ACHN (cell line): ENCODE results near the gene C5AR2.
"Not testable (repeated sequence)": the region's sequence is repeated elsewhere in the genome, so short reads cannot be mapped to it uniquely, and the experiment has no call there.

ENCODE experiments used
- DNase-seq: peaks from one replicate; pipeline ENCODE4 v3.0.0-alpha.2; 2015
- in situ Hi-C: cut with HindIII; loops from 2 replicates; pipeline ENCODE4 v1.10.0; 2017; ENCODE audit warnings: low sequenced_read_pairs, low pct_ligation_motif_present, low pct_unique_long_range_greater_than_20kb

Gene C5AR2

DNA sequence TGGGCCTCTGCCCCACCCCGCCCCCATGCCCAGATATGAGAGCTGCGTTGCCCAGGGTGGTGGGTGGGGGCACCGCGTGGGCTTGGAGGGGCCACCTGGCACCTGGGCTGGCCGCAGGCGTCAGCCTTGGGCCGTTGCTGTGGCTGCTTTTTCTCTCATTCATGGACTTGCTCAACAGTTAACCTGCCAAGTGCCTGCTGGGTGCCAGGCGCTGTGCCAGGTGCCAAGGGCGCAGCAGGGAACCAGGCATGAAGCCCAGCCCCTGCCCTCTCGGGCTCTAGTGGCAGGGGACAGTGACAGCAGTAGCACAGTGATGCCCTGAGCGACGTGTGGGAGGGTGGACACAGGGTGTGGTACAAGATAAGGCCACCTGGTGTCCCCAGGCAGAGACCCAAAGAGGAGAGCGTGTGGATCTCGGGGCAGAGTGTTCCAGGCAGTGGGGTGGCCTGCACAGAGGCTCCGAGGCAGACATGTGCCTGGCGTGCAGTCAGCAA is 45.3 kb downstream of the C5AR2 start:
- in situ Hi-C loops = no loop called here

DNA sequence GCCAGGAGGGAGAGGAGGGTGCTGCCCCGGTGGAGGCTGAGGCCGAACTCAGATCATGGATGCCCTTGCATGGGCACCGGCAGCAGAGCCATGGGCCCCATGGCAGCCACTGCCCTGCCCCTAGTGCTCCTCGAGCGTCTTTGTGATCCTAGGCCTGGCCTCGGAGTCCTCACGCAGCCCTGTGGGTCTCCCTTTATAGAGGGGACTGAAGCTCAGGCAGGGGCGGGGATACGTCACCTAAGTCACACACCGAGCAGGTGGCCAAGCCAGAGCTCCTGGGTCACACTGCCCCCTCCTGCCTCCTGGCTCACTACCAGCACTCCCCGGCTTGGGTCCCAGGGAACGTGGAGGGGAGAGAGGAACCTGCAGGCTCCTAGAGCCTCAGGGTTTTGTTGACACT is 45.8 kb downstream of the C5AR2 start:
- in situ Hi-C loops = no loop called here
- DNase-seq = no peak

More for the DNA sequence above, 45.3 kb downstream of the C5AR2 start:
- DNase-seq = no peak

DNA sequence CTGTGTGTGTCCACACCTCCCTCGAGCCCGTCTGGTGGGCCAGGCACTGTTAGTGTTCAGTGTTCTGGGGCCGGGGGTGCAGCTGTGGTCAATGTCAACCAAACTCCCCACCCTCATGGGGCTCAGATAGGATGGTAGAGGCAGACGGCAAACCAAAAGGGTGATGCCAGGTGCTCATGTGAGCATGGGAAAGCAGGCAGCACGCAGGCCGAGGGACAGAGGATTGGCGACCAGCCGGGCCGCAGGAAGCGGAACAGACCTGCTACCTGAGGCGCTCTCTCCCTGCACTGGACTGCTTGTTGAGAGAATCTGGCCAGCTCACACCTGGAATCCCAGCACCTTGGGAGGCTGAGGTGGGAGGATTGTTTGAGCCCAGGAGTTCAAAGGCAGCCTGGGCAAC is 46.3 kb downstream of the C5AR2 start:
- no peak for DNase-seq
- in situ Hi-C loops = no loop called here

DNA sequence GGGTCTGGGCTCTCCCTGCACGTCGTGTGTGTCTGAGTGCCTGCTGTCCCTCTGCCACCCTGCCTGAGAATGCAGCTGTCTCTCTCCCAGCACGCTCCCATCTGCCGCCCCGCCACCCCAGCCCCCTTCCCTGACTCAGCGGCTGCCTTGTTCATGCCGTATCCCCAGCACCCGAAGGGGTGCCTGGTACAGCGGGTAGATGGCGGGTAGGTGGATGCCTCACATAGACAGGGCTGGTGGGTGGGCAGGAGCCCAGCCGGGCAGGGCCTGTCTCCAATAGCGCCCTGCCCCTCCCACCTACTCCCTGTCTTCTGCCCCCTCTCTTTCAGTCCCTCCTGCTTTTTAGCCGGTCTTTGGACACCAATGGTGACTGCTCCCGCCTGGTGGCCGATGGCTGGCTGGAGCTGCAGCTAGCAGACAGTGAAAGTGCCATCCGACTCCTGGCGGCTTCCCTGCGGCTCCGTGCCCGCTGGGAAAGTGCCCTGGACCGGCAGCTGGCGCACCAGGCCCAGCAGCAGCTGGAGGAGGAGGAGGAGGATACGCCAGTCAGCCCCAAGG is 47.5 kb downstream of the C5AR2 start:
- in situ Hi-C loops = no loop called here
- no peak for DNase-seq

DNA sequence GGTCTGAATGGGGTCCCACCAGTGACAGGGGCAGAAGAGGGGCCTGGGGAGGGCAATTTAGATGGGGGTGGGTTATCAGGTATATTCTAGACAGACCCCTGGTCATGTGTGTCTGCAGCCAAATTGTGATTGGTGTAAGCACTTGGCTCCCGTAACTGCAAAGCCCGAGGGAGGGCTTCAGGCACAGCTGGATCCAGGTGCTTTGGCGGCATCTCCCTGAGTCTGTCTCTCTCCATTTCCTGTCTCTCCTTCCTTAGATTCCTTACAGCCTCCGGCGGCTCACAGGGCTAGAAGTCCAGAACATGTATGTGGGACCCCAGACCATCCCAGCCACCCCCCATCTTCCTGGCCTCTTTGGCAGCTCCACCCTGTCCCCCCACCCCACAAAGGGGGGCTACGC is 48.6 kb downstream of the C5AR2 start:
- in situ Hi-C loops = no loop called here
- no peak for DNase-seq

DNA sequence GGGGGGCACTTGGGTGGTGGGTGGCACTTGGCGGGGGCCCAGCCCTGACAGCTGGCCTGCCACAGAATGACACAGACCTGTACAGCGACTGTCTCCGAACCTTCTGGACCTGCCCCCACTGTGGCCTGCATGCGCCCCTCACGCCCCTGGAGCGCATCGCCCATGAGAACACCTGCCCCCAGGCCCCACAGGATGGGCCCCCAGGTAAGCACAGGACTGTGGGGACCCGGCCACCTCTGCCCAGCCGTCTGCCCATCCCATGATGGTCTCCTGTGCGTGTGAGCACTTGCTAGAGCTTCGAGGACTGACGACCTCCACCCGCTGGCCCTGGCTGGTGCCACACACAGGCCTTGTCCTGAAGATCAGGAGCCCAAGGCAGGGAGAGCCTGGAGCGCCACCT is 49.1 kb downstream of the C5AR2 start:
- no peak for DNase-seq
- in situ Hi-C loops = no loop called here

DNA sequence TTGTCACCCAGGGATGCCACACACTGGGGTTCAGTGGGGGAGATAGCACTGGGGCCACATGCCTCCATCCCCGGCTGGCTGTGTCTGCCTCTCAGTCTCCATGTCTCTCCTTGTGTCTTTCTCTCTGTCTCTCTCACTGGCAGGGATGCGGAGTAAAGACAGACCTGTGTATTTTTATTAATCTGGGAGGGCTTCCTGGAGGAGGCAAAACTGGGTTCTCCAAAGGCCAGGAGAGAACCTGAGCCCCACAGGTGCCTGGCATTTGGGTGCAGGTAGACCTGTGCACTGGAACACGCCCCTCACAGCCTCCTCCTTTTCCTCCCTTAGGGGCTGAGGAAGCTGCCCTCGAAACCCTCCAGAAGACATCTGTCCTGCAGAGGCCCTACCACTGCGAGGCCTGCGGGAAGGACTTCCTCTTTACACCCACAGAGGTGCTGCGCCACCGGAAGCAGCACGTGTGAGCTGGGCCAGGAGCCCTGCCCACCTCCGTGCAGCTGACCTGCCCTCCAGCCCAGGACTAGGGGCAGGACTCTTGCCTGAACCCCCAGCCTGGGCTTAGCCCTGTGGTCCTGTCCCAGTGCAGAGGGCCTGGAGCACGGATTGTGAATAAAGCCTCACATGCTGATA is 49.8 kb downstream of the C5AR2 start:
- DNase-seq = no peak
- in situ Hi-C loops = no loop called here

DNA sequence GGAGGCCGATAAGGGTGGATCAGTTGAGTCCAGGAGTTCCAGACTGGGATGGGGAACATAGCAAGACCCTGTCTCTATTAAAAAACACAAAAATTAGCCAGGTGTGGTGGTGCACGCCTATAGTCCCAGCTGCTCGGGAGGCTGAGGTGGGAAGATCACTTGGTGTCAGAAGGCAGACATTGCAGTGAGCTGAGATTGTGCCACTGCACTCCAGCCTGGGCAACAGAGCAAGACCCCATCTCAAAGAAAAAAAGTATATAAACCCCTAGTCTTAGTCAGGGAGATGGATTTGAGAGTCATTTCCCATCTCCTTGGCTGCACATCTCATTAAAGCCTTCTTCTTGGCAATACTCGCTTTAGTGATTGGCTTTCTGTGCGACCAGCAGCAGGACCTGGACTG is 51.9 kb downstream of the C5AR2 start:
- in situ Hi-C loops, DNase-seq: not testable (repeated sequence)

DNA sequence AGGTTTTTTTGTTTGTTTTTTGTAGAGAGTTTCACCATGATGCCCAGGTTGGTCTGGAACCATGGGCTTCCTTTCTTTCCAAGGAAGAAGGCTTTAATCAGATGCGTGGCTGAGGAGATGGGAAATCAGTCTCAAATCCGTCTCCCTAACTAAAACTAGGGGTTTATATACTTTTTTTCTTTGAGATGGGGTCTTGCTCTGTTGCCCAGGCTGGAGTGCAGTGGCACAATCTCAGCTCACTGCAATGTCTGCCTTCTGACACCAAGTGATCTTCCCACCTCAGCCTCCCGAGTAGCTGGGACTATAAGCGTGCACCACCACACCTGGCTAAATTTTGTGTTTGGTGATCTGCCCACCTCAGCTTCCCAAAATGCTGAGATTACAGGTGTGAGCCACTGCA is 52.6 kb downstream of the C5AR2 start:
- in situ Hi-C loops, DNase-seq: not testable (repeated sequence)

DNA sequence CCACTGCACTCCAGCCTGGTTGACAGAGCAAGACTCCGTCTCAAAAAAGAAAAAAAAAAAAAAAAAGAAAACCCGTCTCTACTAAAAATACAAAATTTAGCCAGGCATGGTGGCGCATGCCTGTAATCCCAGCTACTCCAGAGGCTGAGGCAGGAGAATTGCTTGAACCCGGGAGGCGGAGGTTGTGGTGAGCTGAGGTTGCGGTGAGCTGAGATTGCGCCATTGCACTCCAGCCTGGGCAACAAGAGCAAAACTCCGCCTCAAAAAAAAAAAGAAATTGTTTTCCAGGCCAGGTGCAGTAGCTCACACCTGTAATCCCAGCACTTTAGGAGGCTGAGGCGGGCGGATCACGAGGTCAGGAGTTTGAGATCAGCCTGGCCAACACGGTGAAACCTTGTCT is 54.6 kb downstream of the C5AR2 start:
- in situ Hi-C loops, DNase-seq: not testable (repeated sequence)

DNA sequence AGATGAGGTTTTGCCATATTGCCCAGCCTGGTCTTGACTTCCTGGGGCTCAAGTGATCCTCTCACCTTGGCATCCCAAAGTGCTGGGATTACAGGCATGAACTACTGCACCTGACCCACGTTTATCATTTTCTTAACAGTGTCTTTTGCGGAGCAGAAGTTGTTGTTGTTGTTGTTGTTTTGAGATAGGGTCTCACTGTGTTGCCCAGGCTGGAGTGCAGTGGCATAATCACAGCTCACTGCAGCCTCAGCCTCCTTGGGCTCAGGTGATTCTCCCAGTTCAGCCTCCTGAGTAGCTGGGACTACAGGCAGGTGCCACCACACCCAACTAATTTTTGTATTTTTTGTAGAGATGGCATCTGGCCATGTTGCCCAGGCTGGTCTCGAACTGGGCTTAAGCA is 55.6 kb downstream of the C5AR2 start:
- DNase-seq, in situ Hi-C loops: not testable (repeated sequence)

DNA sequence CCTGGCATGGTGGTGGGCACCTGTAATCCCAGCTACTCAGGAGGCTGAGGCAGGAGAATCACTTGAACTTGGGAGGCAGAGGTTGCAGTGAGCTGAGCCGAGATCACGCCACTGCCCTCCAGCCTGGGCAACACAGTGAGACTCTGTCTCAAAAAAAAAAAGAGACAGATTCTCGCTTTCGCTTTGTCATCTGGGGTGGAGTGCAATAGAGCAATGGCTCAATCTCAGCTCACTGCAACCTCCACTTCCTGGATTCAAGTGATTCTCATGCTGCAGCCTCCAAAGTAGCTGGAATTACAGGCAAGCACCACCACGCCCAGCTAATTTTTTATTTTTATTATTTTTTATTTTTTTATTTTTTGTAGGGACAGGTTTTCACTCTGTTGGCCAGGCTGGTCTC is 56.7 kb downstream of the C5AR2 start:
- DNase-seq, in situ Hi-C loops: not testable (repeated sequence)

DNA sequence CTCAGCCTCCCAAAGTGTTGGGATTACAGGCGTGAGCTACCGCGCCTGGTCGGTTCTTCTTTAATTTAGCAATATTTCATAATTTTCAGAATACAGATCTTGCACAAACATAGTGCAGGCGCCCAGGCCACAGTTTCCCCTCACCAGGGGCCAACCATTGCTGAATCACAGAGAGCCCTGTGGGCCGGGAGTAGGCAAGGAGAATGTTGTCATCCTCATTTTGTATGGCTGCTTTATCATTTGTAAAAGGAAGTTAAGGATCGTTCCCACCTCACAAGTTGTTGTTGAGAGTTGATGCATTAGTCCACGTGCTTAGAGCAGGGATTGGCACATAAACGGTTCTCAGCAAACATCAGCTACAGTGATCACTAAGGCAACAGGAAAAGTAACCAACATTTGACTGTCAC is 57.2 kb downstream of the C5AR2 start:
- no peak for DNase-seq
- in situ Hi-C loops = no loop called here

DNA sequence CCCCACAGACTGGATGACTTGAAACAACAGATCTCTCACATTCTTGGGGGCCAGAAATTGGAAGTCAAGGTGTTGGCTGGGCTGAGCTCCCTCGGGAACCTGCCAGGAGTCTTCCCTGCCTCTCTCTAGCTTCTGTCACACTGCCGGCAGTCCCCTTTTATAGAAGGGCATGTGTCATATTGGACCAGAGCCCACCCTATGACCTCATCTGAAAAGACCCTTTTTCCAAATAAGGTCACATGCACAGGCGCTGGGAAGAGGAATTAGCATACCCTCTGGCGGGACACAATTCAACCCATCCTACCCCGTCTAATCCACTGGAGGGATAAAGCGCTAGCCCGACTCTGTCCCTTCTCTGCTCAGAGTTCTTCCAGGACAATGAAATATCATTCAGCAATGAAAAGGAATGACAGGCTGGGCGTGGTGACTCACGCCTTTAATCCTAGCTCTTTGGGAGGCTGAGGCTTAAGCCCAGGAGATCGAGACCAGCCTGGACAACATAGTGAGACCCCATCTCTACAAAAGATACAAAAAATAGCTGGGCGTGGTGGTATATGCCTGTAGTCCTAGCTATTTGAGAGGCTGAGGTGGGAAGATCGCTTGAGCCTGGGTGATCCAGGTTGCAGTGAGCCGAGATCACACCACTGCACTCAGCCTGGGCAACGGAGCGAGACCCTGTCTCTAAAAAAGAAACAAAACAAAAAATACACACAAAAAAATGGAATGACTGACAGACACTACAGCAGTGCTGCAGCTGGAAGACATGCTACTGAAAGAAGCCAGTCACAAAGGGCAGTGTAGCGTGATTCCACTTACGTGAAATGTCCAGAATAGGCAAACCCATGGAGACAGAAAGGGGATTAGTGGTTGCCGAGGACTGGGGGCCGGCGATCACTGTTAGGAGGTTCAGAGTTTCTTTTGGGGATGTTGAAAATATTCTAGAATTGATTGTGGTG is 58.8 kb downstream of the C5AR2 start:
- DNase-seq = no peak
- in situ Hi-C loops = no loop called here

DNA sequence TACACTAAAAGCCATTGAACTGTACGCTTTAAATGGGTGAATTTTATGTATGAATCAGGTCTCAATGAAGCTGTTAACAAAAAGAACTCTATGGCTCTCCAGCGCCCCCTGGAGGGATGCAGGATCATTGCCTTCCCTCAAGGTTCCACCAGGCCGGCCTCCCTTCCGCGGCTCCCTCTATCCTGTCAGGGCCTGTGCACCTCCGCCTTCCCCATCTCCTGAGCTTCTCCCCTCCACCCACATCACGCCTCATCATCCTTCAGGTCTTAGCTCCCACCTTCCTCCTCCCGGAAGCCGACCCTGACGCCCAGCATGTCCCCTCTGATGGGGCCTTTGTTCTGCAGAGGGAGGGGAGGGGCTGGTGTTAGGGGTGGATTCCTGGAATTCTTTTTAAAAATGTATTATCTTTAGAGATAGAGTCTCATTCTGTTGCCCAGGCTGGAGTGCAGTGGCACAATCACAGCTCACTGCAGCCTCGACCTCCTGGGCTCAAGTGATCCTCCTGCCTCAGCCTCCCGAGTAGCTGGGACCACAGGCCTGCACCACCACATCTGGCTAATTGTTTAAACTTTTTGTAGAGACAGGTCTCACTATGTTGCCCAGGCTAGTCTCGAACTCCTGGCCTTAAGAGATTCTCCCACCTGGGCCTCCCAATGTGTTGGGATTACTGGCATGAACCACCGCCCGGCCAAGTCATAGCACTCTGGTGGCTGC is 59.7 kb downstream of the C5AR2 start:
- DNase-seq = peak; percentile 59
- in situ Hi-C loops = no loop called here
